Measurements from ENCODE around the gene CFAP210.
"Not testable (repeated sequence)": the region's sequence is repeated elsewhere in the genome, so short reads cannot be mapped to it uniquely, and the experiment has no call there.

CFAP210 gene

DNA sequence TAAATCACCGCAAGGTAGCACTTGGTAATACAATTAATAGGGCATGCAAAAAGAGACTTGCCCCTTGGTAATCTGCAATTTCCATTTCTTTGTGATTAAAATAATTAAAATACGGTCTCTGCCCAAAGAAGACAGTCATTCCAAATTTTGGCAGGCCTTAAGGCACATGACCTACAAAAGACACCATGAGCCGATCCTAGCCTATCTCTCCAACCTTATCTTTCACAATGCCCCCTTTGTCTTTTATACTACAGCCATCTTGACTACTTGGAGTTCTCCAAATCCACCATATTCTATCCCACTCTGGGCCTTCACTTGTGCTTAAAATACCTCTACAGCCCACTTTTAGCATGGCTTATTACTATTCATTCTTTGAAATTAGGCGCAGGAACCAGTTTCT lies 23.3 kb downstream of the CFAP210 start:
- no peak for DNase-seq

DNA sequence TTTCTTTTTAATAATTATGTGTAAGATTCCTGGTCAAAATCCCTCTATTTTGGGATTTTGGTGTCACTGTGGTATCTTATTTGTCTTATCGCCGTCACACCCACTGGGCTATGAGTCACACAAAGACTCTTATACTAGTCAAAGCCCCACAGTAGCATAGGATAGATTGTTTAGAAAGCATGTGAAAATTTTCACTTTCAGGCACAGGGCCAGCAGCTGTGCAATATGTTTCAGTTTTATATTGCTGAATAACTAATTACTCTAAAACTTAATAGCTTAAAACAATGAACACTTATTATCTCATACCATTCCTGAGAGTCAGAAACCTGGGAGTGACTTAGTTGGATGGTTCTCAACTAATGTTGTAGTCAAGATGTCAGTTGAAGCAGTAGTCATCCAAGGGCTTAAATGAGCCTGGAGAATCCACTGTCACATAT lies 24.0 kb downstream of the CFAP210 start:
- DNase-seq: no peak

DNA sequence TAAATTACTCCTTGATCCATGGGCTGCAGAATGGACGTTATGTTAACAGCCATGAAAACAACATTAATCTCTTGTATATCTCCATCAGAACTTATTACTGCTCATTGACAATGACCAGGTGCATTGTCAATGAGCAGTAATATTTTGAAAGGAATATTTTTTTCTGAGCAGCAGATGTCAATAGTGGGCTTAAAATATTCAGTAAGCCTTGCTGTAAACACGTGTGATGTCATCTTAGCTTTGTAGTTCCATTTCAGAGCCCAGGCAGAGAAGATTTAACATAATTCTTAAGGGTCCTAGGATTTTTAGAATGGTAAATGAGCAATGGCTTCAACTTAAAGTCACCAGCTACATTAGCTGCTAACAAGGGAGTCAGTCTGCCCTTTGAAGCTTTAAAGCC lies 26.6 kb downstream of the CFAP210 start:
- no peak for DNase-seq

DNA sequence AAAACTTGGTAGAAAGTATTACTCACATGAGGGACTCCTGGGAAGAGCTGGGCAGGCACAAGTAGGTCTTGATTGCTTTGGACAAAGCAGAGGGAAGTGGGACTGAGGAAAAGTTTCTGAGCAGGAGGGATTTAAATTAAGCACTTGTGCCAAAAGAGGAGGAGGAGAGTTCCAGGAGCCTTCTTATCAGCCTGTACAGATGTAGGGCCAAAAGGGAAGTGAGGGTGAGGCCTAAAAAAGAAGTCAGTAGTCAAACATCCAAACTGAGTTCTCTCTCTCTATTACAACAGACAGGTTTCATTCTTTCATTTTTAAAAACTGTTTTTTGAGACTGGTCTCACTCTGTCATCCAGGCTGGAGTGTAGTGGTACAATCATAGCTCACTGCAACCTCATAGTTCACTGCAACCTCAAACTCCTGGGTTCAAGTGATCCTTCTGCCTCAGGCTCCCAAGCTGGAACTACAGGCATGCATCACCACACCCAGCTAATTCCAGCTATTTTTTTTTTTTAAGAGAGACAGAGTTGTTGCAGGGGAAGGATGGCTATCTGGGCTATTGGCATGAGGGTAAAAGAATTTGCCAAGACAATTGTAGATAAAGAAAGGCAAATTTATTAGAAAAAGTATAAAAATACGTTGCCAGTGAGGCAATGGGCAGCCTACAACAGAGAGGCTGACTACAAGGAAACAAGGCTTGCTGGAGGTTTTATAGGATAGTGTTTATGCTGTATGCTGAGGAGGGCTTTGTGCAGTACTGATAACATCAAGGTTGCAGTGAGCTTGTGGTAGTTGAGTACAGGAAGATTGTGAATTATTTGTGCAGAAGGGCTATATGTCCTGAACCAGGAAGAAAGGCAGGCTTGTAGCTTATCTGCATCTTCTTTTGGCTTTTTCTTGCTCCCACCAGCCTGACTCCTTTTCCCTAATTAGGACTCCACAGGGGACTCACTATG lies 29.0 kb downstream of the CFAP210 start:
- DNase-seq: no peak

DNA sequence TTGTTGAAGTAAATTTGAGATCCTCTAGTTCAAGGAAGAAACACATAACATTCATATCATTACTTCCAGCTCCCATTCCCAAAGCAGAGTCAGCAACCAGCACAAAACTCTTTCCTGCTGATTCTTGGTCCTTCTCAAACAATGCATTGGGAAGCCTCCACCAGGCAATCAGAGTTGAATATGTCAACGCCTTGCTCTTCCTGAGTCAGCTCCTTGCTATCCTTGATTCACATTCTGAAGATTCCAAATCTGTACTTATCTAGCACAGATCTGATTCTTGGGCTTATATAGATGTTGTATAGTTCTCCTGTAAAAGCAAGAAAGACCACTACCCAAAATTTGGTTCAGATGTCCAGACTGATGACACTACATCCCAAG lies 29.6 kb downstream of the CFAP210 start:
- no peak for DNase-seq

GRCh38 chr2:169663247-169663646 lies 31.0 kb downstream of the CFAP210 start:
- DNase-seq: no peak

DNA sequence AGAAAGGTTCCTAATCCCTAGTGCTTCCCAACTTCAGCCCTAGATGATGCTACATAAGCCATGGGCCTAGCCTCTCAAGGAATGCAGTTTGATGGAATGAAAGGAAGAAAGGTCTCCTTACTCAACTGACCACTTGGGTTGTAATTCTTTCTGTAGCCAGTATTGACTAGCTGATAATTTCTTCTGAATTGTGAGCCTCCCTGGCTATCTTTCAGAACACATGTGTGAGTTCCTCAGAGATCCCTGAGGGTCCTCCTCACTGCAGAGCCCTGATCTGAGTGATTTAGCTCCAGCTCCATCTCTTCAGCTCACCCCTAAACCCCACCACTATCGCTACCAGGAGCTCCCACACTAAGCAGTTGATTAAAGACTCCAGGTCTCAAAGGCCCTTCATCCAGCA lies 31.5 kb downstream of the CFAP210 start:
- DNase-seq: no peak

DNA sequence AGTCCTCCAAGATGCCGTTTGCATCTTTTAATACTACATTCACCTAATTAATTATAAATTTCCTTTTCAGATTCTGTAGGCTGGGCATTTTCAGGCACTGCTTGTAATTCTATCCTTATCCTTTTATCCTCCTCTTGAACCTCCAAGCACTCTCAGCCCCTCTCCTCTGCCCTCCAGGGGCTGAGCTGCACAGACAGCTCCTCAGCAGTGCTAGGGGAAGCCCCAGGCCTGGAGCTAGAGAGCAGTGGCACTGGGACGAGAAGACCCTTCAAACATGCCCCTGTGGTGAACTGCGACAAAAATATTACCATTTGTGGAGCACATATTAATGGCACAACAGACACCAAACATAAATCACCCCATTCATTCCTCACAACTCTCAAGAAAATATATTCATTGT lies 32.9 kb downstream of the CFAP210 start:
- no peak for DNase-seq

DNA sequence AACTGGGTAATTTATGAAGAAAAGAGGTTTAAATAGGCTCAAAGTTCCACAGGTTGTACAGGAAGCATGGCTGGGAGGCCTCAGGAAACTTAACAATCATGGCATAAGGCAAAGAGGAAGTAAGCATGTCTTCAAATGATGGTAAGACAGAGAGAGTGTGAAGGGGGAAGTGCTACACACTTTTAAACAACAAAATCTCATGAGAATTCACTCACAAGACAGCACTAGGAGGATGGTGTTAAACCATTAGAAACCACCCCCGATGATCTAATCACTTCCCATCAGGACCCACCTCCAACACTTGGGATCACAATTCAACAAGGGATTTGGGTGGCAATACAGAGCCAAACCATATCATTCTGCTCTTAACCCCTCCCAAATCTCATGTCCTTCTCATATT lies 34.9 kb downstream of the CFAP210 start:
- DNase-seq: no peak

DNA sequence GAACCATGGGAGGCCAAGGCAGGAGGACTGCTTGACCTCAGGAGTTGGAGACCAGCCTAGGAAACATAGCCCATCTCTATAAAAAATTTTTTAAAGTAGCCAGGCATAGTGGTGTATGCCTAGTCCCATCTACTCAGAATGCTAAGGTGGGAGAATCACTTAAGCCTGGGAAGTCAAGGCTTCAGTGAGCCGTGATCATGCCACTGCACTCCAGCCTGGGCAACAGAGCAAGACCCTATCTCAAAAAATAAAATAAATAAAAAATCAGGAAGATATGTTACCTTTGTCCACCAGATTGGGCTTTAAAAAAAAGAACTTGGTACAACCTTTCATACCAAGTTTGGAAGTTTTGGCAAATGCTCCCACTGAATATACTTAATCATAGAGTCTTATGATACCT lies 35.3 kb downstream of the CFAP210 start:
- no peak for DNase-seq

DNA sequence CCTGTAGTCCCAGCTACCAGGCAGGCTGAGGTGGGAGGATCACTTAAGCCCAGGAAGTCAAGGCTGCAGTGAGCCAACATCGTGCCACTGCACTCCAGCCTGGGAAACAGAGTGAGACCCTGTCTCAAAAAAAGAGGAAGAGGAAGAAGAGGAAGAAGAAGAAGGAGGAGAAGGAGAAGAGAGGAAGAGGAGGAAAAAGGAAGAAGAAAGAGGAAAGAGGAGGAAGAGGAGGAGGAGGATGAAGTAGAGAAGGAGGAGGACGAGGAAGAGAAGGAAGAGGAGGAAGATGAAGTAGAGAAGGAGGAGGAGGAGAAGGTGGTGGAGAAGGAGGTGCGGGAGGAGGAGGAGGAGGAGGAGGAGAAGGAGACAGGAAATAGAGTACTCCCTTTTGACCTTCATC lies 38.0 kb downstream of the CFAP210 start:
- DNase-seq: no peak

DNA sequence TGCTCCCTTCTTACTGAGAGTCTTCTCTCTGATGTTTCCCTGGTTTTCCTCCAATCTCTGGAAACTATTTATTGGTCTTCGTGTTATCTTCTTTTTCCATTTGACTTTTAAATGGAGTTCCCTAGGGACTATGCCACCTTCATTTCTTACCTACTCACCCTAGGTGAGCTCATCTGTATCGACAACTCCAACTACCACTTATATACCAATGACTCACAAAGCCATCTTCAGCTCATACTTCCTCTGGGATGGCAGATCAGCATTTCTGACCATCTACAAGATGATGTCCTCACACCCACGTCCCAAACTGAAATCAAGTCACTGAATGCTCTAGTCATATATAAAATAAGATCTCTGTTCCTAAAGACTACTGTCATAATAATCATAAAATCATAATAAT lies 40.6 kb downstream of the CFAP210 start:
- DNase-seq: no peak

GRCh38 chr2:169649278-169649677 lies 44.9 kb downstream of the CFAP210 start:
- DNase-seq: no peak

DNA sequence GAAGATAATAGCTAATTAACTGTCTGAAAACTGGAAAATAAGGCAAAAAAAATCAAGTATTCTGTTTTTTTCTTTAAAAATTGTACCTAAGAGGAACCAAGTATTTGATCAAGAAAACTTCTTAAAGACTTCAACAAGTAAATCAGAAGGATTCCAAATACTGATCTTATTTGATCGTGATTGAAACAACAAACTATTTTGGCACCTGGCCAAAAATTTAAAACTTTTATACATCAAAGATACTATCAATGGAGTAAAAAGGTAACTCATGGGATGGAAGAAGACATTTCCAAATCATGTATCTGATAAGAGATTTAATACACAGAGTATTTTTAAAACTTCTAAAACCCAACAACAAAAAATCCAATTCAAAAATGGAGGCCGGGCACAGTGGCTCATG lies 46.7 kb downstream of the CFAP210 start:
- no peak for DNase-seq

- DNase-seq: no peak
These were observed 50.0 kb downstream of the CFAP210 start for GRCh38 chr2:169644173-169644572.

GRCh38 chr2:169641464-169641863 lies 52.7 kb downstream of the CFAP210 start:
- DNase-seq: no peak

- no peak for DNase-seq
These were observed 54.1 kb downstream of the CFAP210 start for GRCh38 chr2:169640104-169640503.

- DNase-seq: no peak
These were observed 56.6 kb downstream of the CFAP210 start for GRCh38 chr2:169637620-169638019.

- no peak for DNase-seq
These were observed 57.6 kb downstream of the CFAP210 start for GRCh38 chr2:169636440-169637097.

- DNase-seq: no peak
These were observed 68.4 kb downstream of the CFAP210 start for GRCh38 chr2:169625781-169626180.

GRCh38 chr2:169623235-169623634 lies 71.0 kb downstream of the CFAP210 start:
- no peak for DNase-seq

DNA sequence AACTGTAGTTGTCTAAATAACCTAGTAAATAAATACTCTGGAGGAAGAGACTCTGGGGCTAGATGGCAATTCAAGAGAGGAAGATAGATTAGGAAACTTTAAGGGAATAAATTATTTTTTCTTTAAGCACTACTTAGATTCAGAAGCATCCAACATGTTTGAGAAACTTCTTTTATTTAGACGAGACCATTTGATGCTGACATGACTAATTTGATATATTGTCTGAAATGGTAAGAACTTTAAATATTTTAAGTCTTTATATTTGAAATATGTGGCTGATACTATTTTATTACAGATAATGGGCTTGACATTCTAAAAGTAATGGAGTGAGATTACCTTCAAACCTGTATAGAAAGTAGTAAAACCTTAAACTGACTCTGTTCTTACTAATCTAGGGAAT lies 73.7 kb downstream of the CFAP210 start:
- no peak for DNase-seq

DNA sequence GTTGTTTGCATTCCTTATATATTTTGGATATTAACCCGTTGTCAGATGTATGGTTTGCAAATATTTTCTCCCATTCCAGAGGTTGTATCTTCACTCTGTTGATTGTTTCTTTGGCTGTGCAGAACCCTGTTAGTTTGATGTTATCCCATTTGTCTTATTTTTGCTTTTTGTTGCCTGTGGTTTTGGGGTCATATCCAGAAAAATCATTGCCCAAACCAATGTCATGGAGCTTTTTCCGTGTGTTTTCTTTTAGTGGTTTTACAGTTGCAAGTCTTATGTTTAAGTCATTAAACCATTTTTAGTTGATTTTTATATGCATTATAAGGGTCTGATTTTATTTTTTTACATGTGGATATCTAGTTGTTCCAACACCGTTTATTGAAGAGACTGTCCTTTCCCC lies 74.3 kb downstream of the CFAP210 start:
- no peak for DNase-seq

DNA sequence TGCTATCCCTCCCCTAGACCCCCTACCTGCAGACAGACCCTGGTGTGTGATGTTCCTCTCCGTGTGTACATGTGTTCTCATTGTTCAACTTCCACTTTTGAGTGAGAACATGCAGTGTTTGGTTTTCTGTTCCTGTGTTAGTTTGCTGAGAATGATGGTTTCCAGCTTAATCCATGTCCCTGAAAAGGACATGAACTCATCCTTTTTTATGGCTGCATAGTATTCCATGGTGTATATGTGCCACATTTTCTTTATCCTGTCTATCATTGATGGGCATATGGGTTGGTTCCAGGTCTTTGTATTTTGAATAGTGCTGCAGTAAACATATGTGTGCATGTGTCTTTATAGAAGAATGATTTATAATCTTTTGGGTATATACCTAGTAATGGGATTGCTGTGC lies 78.2 kb downstream of the CFAP210 start:
- not testable (repeated sequence) for DNase-seq

Data from CD4-positive, alpha-beta T cell treated with Interleukin-15 for 1 hour (primary cell).